Measurements from ENCODE around the gene EFCAB14. TPM values are rescaled to one million over a fixed set of nuclear protein-coding genes. Genes with fewer than 3 reads are reported as not detected.
"Not testable (repeated sequence)": the region's sequence is repeated elsewhere in the genome, so short reads cannot be mapped to it uniquely, and the experiment has no call there.

Gene EFCAB14
- 10 to 100 TPM; 16.8 to 47.3 (median 43.4) TPM for polyA plus RNA-seq

DNA sequence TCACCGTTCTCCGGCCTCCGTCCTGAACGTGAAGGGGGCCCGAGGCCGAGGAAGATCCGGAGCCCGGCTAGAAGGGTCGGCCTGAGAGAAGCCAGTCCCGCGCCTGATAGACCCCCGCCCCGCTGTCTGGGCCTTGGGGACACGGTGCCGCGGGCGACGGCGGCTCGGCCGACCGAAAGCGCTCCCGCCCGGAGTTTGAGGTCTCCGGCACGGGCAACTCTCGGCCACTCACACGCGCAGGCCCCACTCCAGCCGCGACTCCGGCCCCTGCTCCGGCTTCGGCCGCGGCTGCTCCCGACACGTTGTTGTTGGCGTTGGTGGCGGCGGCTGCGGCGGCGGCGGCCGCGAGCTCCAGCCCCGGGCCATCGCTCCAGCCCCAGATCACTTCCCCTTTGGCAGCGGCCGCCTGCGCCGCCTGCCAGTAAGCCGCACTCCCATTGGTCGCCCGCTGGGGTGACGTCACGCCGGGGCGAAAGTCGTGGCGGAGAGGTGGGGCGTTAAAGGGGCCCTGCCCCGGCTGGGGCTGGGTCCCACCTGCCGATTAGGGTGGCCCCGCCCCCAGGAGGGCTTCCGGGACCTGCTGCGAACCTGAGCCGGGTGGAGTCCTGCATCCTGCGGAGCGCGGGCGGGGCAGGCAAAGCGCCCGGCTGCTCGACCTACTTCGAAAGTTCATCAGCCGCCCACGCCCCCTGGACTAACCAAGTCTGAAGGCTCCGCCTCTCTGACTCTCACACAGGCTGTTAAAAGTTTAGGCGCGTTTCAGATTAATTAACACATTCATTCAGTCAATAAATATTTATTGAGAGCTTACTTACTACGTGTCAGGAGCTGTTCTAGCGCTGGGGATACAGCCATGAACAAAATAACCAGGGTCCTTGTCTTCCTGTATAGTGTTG, at the start of gene EFCAB14:
EFCAB14 (minus strand) TSS at position 388 of the 896 bp plus-strand sequence. CDS start 1,027 bp downstream, outside the sequence.
- H3K27ac ChIP-seq (ENCODE audit: low read depth, low read length), result peak within 1 kb of the TSS; percentile 19
- WGBS, 3 donors, result 0% methylated on average over 79 to 85 of the region's 85 CpGs

DNA sequence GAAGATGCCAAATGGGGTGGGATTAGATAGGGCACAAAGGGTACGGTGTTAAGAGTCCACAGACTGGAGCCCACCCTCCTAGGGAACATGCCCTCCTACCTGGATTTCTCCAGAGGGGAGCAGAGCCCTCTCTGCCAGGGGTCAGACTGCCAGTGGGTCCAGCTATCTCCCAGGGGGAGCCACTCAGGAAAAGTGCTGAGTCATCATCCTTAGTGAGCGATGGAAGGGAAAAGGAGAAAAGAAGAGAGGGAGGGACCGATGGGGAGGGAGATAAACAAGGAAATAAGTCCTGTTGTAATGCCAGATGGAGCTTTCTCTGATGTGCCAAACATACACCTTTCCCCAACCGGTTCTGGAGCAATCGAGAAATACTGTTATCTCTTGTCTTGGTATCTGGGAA, 49.5 kb upstream of the EFCAB14 start:
- WGBS, 3 donors, result 77 to 90% (median 90%) methylated on average over 5 of the region's 5 CpGs
- no peak overlapping the region for H3K27ac ChIP-seq (ENCODE audit: low read depth, low read length)

- H3K27ac ChIP-seq (ENCODE audit: low read depth, low read length), result no peak overlapping the region
- 50 to 73% (median 71%) methylated on average over 4 of the region's 4 CpGs for WGBS, 3 donors
Observed at GRCh38 chr1:46767649-46768282, 48.9 kb upstream of the EFCAB14 start.

DNA sequence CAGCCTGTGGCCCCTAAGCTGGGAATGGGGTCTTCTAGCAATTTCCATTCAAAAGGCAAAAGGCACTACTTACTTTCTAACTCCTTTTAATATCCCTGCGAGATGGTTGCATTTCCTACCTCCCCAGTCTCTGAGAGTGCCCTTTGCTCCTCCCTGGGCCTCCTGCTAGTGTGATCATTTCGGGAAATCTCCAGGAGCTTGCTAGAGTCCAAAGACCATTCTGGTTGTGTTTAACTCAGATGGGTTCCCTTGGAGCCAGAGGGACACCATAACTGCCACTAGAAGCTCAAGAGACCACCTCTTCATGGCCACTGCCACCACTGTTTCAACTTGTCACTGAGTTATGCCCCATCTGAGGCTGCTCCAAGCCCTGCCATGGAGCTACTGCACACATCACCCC, 45.5 kb upstream of the EFCAB14 start:
- H3K27ac ChIP-seq (ENCODE audit: low read depth, low read length), result no peak overlapping the region
- 68 to 87% (median 84%) methylated on average over 2 of the region's 2 CpGs for WGBS, 3 donors

DNA sequence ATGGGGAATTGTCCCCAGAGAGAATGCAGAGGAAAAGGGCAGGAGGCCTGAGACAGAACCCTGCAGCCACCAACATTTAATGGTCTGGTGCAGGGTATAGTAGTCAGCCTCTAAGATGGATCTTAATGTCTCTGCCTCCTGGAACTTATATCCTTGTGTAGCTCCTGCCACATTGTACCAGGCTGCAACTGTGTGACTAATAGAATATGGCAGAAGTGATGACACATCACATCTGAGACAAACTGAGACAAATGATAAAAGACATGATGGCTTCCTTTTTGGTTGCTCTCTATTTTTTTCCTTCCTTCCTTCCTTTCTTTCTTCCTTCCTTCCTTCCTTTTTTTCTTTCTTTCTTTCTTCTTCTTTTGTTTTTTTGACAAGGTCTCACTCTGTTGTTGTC, 42.8 kb upstream of the EFCAB14 start:
- no peak overlapping the region for H3K27ac ChIP-seq (ENCODE audit: low read depth, low read length)

DNA sequence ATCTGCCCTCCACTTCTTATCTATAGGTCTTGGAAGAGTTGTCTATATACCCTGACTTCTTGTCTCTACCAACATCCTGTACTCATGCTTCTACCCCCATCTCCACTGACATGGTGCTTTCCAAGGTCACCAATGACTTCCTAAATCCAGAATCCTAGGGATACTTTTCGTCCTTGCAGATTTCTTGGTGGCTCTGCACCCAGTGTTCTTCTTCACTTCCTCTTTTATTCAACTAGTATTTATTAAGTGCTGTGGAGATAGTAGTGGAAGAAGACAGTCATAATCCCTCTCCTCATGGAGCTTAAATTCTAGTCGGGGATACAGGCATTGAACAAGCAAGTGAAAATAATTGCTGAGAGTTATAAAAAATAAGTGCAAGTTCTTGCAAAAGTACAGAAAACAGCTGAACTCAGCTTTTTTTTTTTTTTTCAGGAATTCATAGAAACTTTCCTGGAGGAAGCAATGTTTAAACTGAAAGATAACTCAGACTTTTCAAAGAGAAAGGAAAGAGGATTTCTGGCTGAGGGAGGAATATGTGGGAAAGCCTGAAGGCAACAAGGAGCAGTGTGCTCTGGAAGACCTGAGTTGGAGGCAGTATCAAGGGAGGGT, 41.7 kb upstream of the EFCAB14 start:
- 67 to 78% (median 77%) methylated on average over 2 of the region's 2 CpGs for WGBS, 3 donors
- no peak overlapping the region for H3K27ac ChIP-seq (ENCODE audit: low read depth, low read length)

DNA sequence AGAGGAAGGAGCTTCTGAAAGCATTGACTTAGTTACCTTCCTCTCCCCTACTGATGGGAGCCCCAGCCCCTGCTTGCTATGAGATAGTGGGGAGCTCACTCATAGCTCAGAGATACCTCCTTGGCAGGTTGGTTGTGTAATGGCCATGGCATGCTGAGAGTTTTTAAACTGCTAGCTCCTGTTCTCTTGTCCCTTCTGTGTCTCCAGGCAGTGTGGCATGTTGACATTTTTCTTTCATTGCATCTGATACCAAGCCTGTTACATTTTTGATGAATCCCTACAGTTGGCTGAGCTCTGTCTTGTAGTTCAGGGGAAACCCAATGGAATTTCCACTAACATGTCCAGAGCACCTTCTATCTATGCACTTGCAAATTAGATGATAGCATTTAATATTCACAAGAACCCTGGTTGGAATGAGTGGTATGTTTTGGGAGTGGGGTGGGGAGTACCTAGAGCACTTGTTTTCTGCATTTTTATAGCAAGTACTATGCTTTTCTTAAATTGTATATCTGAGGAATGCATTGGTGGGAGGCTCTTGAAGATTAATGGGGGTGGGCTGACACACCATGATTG, 39.1 kb upstream of the EFCAB14 start:
- no peak overlapping the region for H3K27ac ChIP-seq (ENCODE audit: low read depth, low read length)

DNA sequence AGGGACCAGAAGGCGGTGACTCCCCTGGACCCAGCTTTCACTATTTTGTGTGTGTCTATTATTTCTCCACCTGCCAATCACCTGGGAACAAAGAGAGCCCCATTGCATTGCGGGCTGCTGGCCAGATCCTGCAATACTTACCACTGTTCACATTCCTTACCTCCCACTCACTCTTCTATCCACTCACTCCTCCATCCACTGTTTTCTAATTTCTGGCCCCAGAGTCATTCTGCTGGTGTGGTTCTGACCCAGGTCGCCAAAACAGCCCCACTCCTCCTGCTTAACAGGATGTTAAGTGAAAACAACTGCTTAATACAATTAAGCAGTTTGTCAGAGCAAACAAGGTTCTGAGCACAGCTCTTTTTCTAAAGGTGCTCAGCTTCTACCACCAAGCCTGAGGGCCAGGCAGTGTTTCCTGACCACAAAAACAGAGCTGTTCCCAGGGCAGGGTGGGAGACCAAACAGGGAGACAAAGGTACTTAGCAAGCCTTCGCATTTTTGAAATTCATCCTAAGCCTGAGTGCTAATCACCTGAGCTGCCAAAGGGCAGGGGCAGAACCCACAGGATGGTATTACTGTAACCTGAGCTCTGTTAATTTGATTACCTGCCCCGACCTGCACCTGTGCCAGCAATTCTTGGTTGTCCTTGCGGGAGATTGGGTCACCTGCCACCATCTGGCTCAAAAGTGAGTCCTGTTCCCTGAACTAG, 38.5 kb upstream of the EFCAB14 start:
- H3K27ac ChIP-seq (ENCODE audit: low read depth, low read length), result no peak overlapping the region
- WGBS, 3 donors, result 34 to 62% (median 58%) methylated on average over 6 of the region's 6 CpGs

DNA sequence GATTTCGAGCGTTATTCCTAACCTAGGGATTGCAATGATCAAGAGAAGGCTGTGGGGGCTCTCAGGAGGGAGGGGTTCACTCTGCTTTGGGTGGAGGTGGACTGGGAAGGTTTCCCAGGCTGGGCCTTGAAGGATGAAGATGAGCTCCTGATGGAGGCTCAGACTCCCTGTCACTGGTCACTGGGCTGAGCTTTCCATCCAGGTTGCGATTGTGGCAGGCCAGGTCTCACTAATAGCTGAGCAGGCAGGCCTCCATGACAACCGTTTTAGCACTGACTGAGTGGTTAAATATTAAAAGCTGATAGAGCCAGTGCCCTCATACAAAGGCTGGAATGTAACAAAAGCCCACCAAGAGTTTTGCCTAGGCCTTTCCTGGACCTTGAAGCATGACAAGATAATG, 36.2 kb upstream of the EFCAB14 start:
- no peak overlapping the region for H3K27ac ChIP-seq (ENCODE audit: low read depth, low read length)
- WGBS, 3 donors, result 63 to 88% (median 79%) methylated on average over 4 of the region's 4 CpGs

- WGBS, 3 donors, result 53 to 69% (median 58%) methylated on average over 4 of the region's 4 CpGs
- not testable (repeated sequence) for H3K27ac ChIP-seq (ENCODE audit: low read depth, low read length)
Observed at GRCh38 chr1:46754707-46755106, 35.8 kb upstream of the EFCAB14 start.

DNA sequence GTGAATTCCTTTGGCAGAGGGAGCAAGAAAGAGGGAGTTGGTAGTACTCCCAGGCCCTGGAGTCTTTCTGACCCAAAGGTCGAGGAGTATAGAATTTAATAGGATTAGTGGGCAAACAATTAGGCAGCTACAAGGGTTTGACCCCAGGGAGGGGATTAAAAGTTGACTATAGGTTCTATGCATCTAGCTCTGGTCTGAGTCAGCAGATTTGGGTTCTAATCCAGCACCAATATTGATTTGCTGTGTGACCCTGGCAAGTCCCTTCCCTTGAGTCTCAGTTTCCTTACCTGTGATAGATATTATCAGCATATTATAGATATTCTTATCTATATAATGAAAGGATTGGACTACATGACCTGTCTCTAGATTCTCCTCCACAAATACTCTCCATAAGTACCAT, 35.1 kb upstream of the EFCAB14 start:
- 61 to 64% (median 63%) methylated on average over 1 of the region's 1 CpG for WGBS, 3 donors
- no peak overlapping the region for H3K27ac ChIP-seq (ENCODE audit: low read depth, low read length)

DNA sequence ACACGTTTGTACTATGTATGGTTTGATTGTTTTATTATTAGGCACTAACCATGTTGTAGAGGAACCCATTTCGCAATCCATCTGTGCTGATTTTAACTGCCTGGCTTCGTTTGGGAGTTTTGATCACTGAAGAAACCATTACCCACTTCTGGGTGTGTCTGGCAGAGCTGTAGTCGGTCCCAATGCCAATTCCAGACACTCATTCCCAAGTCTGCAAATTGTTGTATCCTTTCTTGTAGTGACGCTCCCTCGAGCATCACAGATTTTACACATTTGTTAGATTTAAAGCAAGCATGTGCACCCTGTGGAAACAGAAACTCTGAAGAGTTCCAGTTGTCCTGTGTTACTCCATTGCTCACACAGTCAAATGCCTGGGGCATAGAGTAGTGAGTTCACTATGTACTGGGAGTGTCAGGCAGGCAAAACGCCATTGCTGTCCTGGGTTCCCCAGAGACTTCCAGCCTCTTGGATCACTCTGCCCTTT, 31.0 kb upstream of the EFCAB14 start:
- WGBS, 3 donors, result 36 to 49% (median 41%) methylated on average over 7 of the region's 7 CpGs
- H3K27ac ChIP-seq (ENCODE audit: low read depth, low read length), result no peak overlapping the region

GRCh38 chr1:46749404-46749803, 30.5 kb upstream of the EFCAB14 start:
- H3K27ac ChIP-seq (ENCODE audit: low read depth, low read length), result no peak overlapping the region
- WGBS, 3 donors, result 80 to 93% (median 91%) methylated on average over 1 of the region's 1 CpG

GRCh38 chr1:46747683-46748288, 28.9 kb upstream of the EFCAB14 start:
- 31 to 35% (median 32%) methylated on average over 5 of the region's 5 CpGs for WGBS, 3 donors
- no peak overlapping the region for H3K27ac ChIP-seq (ENCODE audit: low read depth, low read length)

- 61 to 81% (median 65%) methylated on average over 3 of the region's 3 CpGs for WGBS, 3 donors
- no peak overlapping the region for H3K27ac ChIP-seq (ENCODE audit: low read depth, low read length)
Observed at GRCh38 chr1:46742069-46742468, 23.2 kb upstream of the EFCAB14 start.

GRCh38 chr1:46735708-46736324, 16.9 kb upstream of the EFCAB14 start:
- H3K27ac ChIP-seq (ENCODE audit: low read depth, low read length), result no peak overlapping the region
- WGBS, 3 donors, result 3 to 9% (median 4%) methylated on average over 3 of the region's 3 CpGs

DNA sequence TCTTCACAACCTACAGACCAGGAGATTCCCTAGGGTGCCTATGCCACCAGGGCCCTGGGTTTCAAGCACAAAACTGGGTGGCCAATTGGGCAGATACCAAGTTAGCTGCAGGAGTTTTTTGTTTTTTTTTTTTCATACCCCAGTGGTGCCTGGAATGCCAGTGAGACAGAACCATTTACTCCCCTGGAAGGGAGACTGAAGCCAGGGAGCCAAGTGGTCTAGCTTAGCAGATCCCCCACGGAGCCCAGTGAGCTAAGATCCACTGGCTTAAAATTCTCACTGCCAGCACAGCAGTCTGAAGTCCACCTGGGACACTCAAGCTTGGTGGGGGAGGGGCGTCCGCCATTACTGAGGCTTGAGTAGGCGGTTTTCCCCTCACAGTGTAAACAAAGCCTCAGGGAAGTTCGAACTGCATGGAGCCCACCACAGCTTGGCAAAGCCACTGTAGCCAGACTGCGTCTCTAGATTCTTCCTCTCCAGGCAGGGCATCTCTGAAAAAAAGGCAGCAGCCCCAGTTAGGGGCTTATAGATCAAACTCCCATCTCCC, 9.5 kb upstream of the EFCAB14 start:
- not testable (repeated sequence) for H3K27ac ChIP-seq (ENCODE audit: low read depth, low read length)
- WGBS, 3 donors, result 35 to 43% (median 36%) methylated on average over 6 of the region's 6 CpGs

All from adipose tissue (tissue), 3 donors.